ENCODE data around the gene SLMAP.

Gene SLMAP

GRCh38 chr3:57957824-57958223 lies 201.7 kb downstream of the SLMAP start:
- no peaks in the 10 kb centered on the region for H3K36me3 ChIP-seq (ENCODE audit: insufficient read depth, low read length)
- no peak for ATAC-seq (ENCODE audit: insufficient read depth, low read depth)
- no peaks in the 10 kb centered on the region for H4K20me1 ChIP-seq (ENCODE audit: insufficient read depth, low read length)
- no peaks in the 10 kb centered on the region for H3K27me3 ChIP-seq (ENCODE audit: insufficient read depth, low read length, poor library complexity)
- no peak for DNase-seq
- TF ChIP-seq CTCF (IDR thresholded peaks at IDR 0.05; ENCODE audit: borderline replicate concordance, extremely low read depth, low read length, poor library complexity, severe bottlenecking) (no peak), EZH2 (IDR thresholded peaks at IDR 0.05; ENCODE audit: borderline replicate concordance, low read depth, low read length, severe bottlenecking) (no peak)
- H3K27ac ChIP-seq (ENCODE audit: low read length), result no peak overlapping the region
- H3K4me3 ChIP-seq (ENCODE audit: low read depth in 1 of 2, low read length in 2 of 2), result no peak overlapping the region
- no peaks in the 10 kb centered on the region for H3K9me3 ChIP-seq (ENCODE audit: insufficient read depth, low read length, severe bottlenecking)
- H3K4me1 ChIP-seq (ENCODE audit: insufficient read depth, low read length), result no peaks in the 10 kb centered on the region
- no peak overlapping the region for H3K9ac ChIP-seq (ENCODE audit: low read depth, low read length)
- H2AFZ ChIP-seq (ENCODE audit: low read depth, low read length), result no peak overlapping the region
- no peak overlapping the region for H3K4me2 ChIP-seq (ENCODE audit: insufficient read depth, low read length)
- no peaks in the 10 kb centered on the region for H3K79me2 ChIP-seq (ENCODE audit: insufficient read depth, low read length)

- Histone ChIP-seq H3K4me2 (ENCODE audit: insufficient read depth, low read length) (no peak overlapping the region), H3K27ac (ENCODE audit: low read length) (no peak overlapping the region), H3K4me1 (ENCODE audit: insufficient read depth, low read length) (no peaks in the 10 kb centered on the region), H3K9ac (ENCODE audit: low read depth, low read length) (no peak overlapping the region), H3K79me2 (ENCODE audit: insufficient read depth, low read length) (no peaks in the 10 kb centered on the region), H3K9me3 (ENCODE audit: insufficient read depth, low read length, severe bottlenecking) (no peaks in the 10 kb centered on the region), H2AFZ (ENCODE audit: low read depth, low read length) (no peak overlapping the region), H3K4me3 (ENCODE audit: low read depth in 1 of 2, low read length in 2 of 2) (no peak overlapping the region), H4K20me1 (ENCODE audit: insufficient read depth, low read length) (no peaks in the 10 kb centered on the region), H3K27me3 (ENCODE audit: insufficient read depth, low read length, poor library complexity) (no peaks in the 10 kb centered on the region), H3K36me3 (ENCODE audit: insufficient read depth, low read length) (no peaks in the 10 kb centered on the region)
- ATAC-seq (ENCODE audit: insufficient read depth, low read depth), result no peak
- no peak for DNase-seq
- TF ChIP-seq EZH2 (IDR thresholded peaks at IDR 0.05; ENCODE audit: borderline replicate concordance, low read depth, low read length, severe bottlenecking), result no peak
- no peak for TF ChIP-seq CTCF (IDR thresholded peaks at IDR 0.05; ENCODE audit: borderline replicate concordance, extremely low read depth, low read length, poor library complexity, severe bottlenecking)
Measured at GRCh38 chr3:57958642-57959422, 202.7 kb downstream of the SLMAP start.

GRCh38 chr3:57959423-57960173 lies 203.5 kb downstream of the SLMAP start:
- TF ChIP-seq CTCF (IDR thresholded peaks at IDR 0.05; ENCODE audit: borderline replicate concordance, extremely low read depth, low read length, poor library complexity, severe bottlenecking) (no peak), EZH2 (IDR thresholded peaks at IDR 0.05; ENCODE audit: borderline replicate concordance, low read depth, low read length, severe bottlenecking) (no peak)
- no peaks in the 10 kb centered on the region for H3K36me3 ChIP-seq (ENCODE audit: insufficient read depth, low read length)
- no peak overlapping the region for H2AFZ ChIP-seq (ENCODE audit: low read depth, low read length)
- H3K27me3 ChIP-seq (ENCODE audit: insufficient read depth, low read length, poor library complexity), result no peaks in the 10 kb centered on the region
- H3K9me3 ChIP-seq (ENCODE audit: insufficient read depth, low read length, severe bottlenecking), result no peaks in the 10 kb centered on the region
- H3K4me3 ChIP-seq (ENCODE audit: low read depth in 1 of 2, low read length in 2 of 2), result no peak overlapping the region
- H3K4me1 ChIP-seq (ENCODE audit: insufficient read depth, low read length), result no peaks in the 10 kb centered on the region
- ATAC-seq (ENCODE audit: insufficient read depth, low read depth) (no peak), DNase-seq (no peak)
- no peak overlapping the region for H3K9ac ChIP-seq (ENCODE audit: low read depth, low read length)
- H3K4me2 ChIP-seq (ENCODE audit: insufficient read depth, low read length), result no peak overlapping the region
- H3K27ac ChIP-seq (ENCODE audit: low read length), result no peak overlapping the region
- H4K20me1 ChIP-seq (ENCODE audit: insufficient read depth, low read length), result no peaks in the 10 kb centered on the region
- H3K79me2 ChIP-seq (ENCODE audit: insufficient read depth, low read length), result no peaks in the 10 kb centered on the region
